H1 (cell line): ENCODE measurements around the gene NABP2.

Experiments used
- CEBPB ChIP-seq: IDR thresholded peaks from 2 replicates; pipeline ENCODE4 v1.6.1; 2012; ENCODE audit warnings: low read depth, low read length
- CTCF ChIP-seq, 3 experiments: IDR thresholded peaks; 1 replicate in 2 of 3; 2 replicates in 1 of 3; pipeline versions ENCODE4 v1.5.1 to v1.6.1; 2011; ENCODE audit warnings: low read length in 3 of 3, mild to moderate bottlenecking in 3 of 3, inconsistent platforms in 2 of 3, low read depth in 1 of 3, moderate library complexity in 1 of 3; ENCODE audit not compliant: insufficient read depth in 1 of 3; ENCODE audit errors: control extremely low read depth in 1 of 3
- EP300 ChIP-seq, 2 experiments: IDR thresholded peaks; 1 replicate in 1 of 2; 2 replicates in 1 of 2; pipeline ENCODE4 v1.6.1; 2011 to 2012; ENCODE audit warnings: low read depth in 2 of 2, low read length in 2 of 2, mild to moderate bottlenecking in 2 of 2, borderline replicate concordance in 1 of 2, inconsistent platforms in 1 of 2, moderate library complexity in 1 of 2
- EZH2 ChIP-seq: fragments of 200-600 bp; sonication (generic); IDR thresholded peaks from 2 replicates; pipeline ENCODE4 v1.7.1; 2012; ENCODE audit warnings: low read depth, mild to moderate bottlenecking, moderate library complexity, low read length, inconsistent platforms; ENCODE audit not compliant: severe bottlenecking
- GTF2F1 ChIP-seq: IDR thresholded peaks from 2 replicates; pipeline ENCODE4 v1.6.1; 2012; ENCODE audit warnings: low read depth, low read length, improper control_type of control experiment, borderline replicate concordance
- HDAC2 ChIP-seq, 2 experiments: fragments of 300-600 bp in 1 of 2; sonication (generic) in 1 of 2; IDR thresholded peaks; 2 replicates each; pipeline ENCODE4 v1.6.1; 2011 to 2012; ENCODE audit warnings: low read depth in 2 of 2, low read length in 2 of 2, mild to moderate bottlenecking in 2 of 2, moderate library complexity in 2 of 2, borderline replicate concordance in 1 of 2, inconsistent platforms in 1 of 2
- POLR2AphosphoS5 ChIP-seq: IDR thresholded peaks from 2 replicates; pipeline ENCODE4 v1.6.1; 2011; ENCODE audit warnings: low read depth, low read length
- RAD21 ChIP-seq, 2 experiments: IDR thresholded peaks in 1 of 2; conservative IDR thresholded peaks in 1 of 2; 2 replicates each; pipeline ENCODE4 v1.6.1; 2011; ENCODE audit warnings: low read depth in 2 of 2, low read length in 2 of 2, improper control_type of control experiment in 1 of 2, inconsistent platforms in 1 of 2, mild to moderate bottlenecking in 1 of 2, moderate library complexity in 1 of 2
- SAP30 ChIP-seq: fragments of 300-600 bp; sonication (generic); IDR thresholded peaks from 2 replicates; pipeline ENCODE4 v1.7.1; 2012; ENCODE audit warnings: low read length, moderate library complexity, mild to moderate bottlenecking, inconsistent platforms; ENCODE audit not compliant: insufficient read depth, insufficient replicate concordance
- SP2 ChIP-seq: IDR thresholded peaks from 2 replicates; pipeline ENCODE4 v1.6.1; 2012; ENCODE audit warnings: mild to moderate bottlenecking, low read length, inconsistent platforms
- SUZ12 ChIP-seq: fragments of 200-600 bp; sonication (generic); IDR thresholded peaks from 2 replicates; pipeline ENCODE4 v1.6.1; 2012; ENCODE audit warnings: mild to moderate bottlenecking, inconsistent platforms, low read length, moderate library complexity, mixed read lengths
- ZNF274 ChIP-seq: IDR thresholded peaks from 2 replicates; pipeline ENCODE4 v1.7.0; 2012; ENCODE audit warnings: low read length, borderline replicate concordance; ENCODE audit errors: extremely low read depth

- TF ChIP-seq EP300 (IDR thresholded peaks at IDR 0.05; ENCODE audit: borderline replicate concordance in 1 of 2, low read depth in 2 of 2, low read length in 2 of 2) (no peak), POLR2AphosphoS5 (no peak), CTCF (IDR thresholded peaks at IDR 0.05; ENCODE audit: control extremely low read depth in 1 of 3, insufficient read depth in 1 of 3, low read depth in 1 of 3, low read length in 3 of 3) (peak; percentile 78 to 91 (median 85)), RAD21 (IDR thresholded peaks at IDR 0.05 in 1 of 2, conservative IDR thresholded peaks at IDR 0.05 in 1 of 2; ENCODE audit: low read depth in 2 of 2, low read length in 2 of 2) (peak; percentile 68 to 74), CEBPB (no peak), GTF2F1 (no peak), HDAC2 (IDR thresholded peaks at IDR 0.05; ENCODE audit: borderline replicate concordance in 1 of 2, low read depth in 2 of 2, low read length in 2 of 2) (no peak), EZH2 (no peak), SP2 (no peak), ZNF274 (no peak), SUZ12 (no peak), SAP30 (no peak)
Measured at GRCh38 chr12:56206452-56207166, 17.5 kb upstream of the NABP2 start.
